GM23338 (cell line): Measurements from ENCODE around the gene SLC2A1.

Source experiments
- CTCF ChIP-seq, 2 experiments: fragments of 200-600 bp in 1 of 2; sonication (generic) in 1 of 2; conservative IDR thresholded peaks; 2 replicates each; pipeline versions ENCODE4 v1.5.1 to v1.6.1; 2016 to 2017; ENCODE audit warnings: antibody characterized with exemption in 2 of 2, low read depth in 2 of 2, mild to moderate bottlenecking in 2 of 2, moderate library complexity in 1 of 2
- EZH2 ChIP-seq: fragments of 200-600 bp; sonication (generic); IDR thresholded peaks from one replicate; pipeline ENCODE4 v1.8.0; 2017; ENCODE audit warnings: antibody characterized with exemption, mild to moderate bottlenecking, low read depth; ENCODE audit not compliant: unreplicated experiment
- EZH2phosphoT487 ChIP-seq: fragments of 200-600 bp; sonication (generic); IDR thresholded peaks from one replicate; pipeline ENCODE4 v1.8.1; 2018; ENCODE audit warnings: antibody characterized with exemption; ENCODE audit not compliant: unreplicated experiment
- JUNB ChIP-seq: IDR thresholded peaks from one replicate; pipeline ENCODE4 v1.6.1; 2016; ENCODE audit warnings: antibody characterized with exemption; ENCODE audit not compliant: unreplicated experiment
- POLR2AphosphoS5 ChIP-seq: IDR thresholded peaks from 2 replicates; pipeline ENCODE4 v1.6.1; 2016; ENCODE audit warnings: antibody characterized with exemption, low read depth
- REST ChIP-seq: IDR thresholded peaks from one replicate; pipeline ENCODE4 v1.6.1; 2018; ENCODE audit warnings: antibody characterized with exemption; ENCODE audit not compliant: unreplicated experiment
- ZNF114 ChIP-seq: fragments of 250-450 bp; sonication (Bioruptor Pico); IDR thresholded peaks from 2 replicates; pipeline ENCODE4 v1.5.0; 2020; ENCODE audit warnings: mild to moderate bottlenecking, moderate library complexity
- ZNF331 ChIP-seq: fragments of 250-450 bp; sonication (Bioruptor Pico); IDR thresholded peaks from 2 replicates; pipeline ENCODE4 v1.5.0; 2020; ENCODE audit warnings: low read depth, mild to moderate bottlenecking, moderate library complexity

DNA sequence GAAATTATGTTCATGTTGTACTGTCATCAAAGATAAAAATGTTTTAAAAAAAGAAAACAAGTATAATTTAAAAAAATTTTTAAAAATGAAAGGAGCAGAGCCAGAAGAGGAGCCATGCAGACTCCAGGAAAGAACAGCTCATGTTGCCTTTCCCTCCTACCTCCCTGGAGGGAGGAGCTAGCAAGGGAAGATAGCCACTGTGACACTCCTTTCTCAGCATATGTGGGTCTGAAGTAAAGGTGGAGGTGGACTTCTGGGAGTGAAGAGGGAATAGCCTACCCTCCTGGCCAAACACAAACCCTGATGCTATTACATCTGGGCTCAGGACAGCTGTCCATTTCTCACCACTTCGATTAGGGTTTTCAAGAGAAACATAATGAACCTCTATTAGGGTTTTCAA, 54.2 kb downstream of the SLC2A1 start:
- TF ChIP-seq REST (no peak), CTCF (conservative IDR thresholded peaks at IDR 0.05; ENCODE audit: low read depth in 2 of 2) (no peak), POLR2AphosphoS5 (no peak), EZH2 (no peak), EZH2phosphoT487 (no peak), ZNF114 (CRISPR knock-in tag) (no peak), ZNF331 (CRISPR knock-in tag) (no peak), JUNB (no peak)
